ENCODE measurements around the gene NFIA.

- TF ChIP-seq EZH2 (IDR thresholded peaks at IDR 0.05; ENCODE audit: borderline replicate concordance, insufficient read depth, low read depth, low read length, poor library complexity, severe bottlenecking) (no peak), CTCF (IDR thresholded peaks at IDR 0.05) (no peak)
Observed at GRCh38 chr1:61378494-61379180, 296.3 kb downstream of the NFIA start.

All from B cell (primary cell).